Measurements from ENCODE around the gene OR10S1.
"Not testable (repeated sequence)": the region's sequence is repeated elsewhere in the genome, so short reads cannot be mapped to it uniquely, and the experiment has no call there.

Gene OR10S1

GRCh38 chr11:123977731-123978347, at the start of gene OR10S1:
OR10S1 (minus strand) TSS chr11:123977781; CDS start chr11:123977664, 117 bp downstream.
- DNase-seq: no peak

- DNase-seq: no peak
These were observed 48.9 kb upstream of the OR10S1 start, which contains the start of gene OR10G8 for GRCh38 chr11:124026498-124026897. OR10G8 (plus strand) TSS chr11:124026798; CDS start chr11:124029623, 2,825 bp downstream.

- not testable (repeated sequence) for DNase-seq
These were observed 38.3 kb upstream of the OR10S1 start for GRCh38 chr11:124015837-124016236.

- no peak for DNase-seq
These were observed 35.1 kb upstream of the OR10S1 start, which contains the start of gene OR10G4 for GRCh38 chr11:124012697-124013096. OR10G4 (plus strand) TSS chr11:124012997; CDS start chr11:124015575, 2,578 bp downstream.

GRCh38 chr11:123995119-123995518, 17.5 kb upstream of the OR10S1 start, which contains the start of gene OR10G6:
OR10G6 (minus strand) TSS chr11:123995161; CDS start chr11:123995161, 0 bp downstream.
- DNase-seq: no peak

- DNase-seq: no peak
These were observed 1.7 kb upstream of the OR10S1 start for GRCh38 chr11:123979311-123979710.

- DNase-seq: no peak
These were observed 616 bp downstream of the OR10S1 start for GRCh38 chr11:123976770-123977560.

- DNase-seq: no peak
These were observed 3.8 kb downstream of the OR10S1 start for GRCh38 chr11:123973816-123974215.

GRCh38 chr11:123956752-123957151, 20.8 kb downstream of the OR10S1 start:
- DNase-seq: no peak

- DNase-seq: no peak
These were observed 32.4 kb downstream of the OR10S1 start for GRCh38 chr11:123945132-123945531.

- no peak for DNase-seq
These were observed 33.8 kb downstream of the OR10S1 start, which contains the start of gene OR6T1 for GRCh38 chr11:123943738-123944137. OR6T1 (minus strand) TSS chr11:123943838; CDS start chr11:123943838, 0 bp downstream.

- DNase-seq: no peak
These were observed 35.2 kb downstream of the OR10S1 start for GRCh38 chr11:123942413-123942812.

GRCh38 chr11:123939317-123939716, 38.3 kb downstream of the OR10S1 start, which contains the start of gene OR4D5:
OR4D5 (plus strand) TSS chr11:123939617; CDS start chr11:123939617, 0 bp downstream.
- no peak for DNase-seq
